ENCODE measurements around the gene FUT6.
"Not testable (repeated sequence)": the region's sequence is repeated elsewhere in the genome, so short reads cannot be mapped to it uniquely, and the experiment has no call there.

FUT6 gene

DNA sequence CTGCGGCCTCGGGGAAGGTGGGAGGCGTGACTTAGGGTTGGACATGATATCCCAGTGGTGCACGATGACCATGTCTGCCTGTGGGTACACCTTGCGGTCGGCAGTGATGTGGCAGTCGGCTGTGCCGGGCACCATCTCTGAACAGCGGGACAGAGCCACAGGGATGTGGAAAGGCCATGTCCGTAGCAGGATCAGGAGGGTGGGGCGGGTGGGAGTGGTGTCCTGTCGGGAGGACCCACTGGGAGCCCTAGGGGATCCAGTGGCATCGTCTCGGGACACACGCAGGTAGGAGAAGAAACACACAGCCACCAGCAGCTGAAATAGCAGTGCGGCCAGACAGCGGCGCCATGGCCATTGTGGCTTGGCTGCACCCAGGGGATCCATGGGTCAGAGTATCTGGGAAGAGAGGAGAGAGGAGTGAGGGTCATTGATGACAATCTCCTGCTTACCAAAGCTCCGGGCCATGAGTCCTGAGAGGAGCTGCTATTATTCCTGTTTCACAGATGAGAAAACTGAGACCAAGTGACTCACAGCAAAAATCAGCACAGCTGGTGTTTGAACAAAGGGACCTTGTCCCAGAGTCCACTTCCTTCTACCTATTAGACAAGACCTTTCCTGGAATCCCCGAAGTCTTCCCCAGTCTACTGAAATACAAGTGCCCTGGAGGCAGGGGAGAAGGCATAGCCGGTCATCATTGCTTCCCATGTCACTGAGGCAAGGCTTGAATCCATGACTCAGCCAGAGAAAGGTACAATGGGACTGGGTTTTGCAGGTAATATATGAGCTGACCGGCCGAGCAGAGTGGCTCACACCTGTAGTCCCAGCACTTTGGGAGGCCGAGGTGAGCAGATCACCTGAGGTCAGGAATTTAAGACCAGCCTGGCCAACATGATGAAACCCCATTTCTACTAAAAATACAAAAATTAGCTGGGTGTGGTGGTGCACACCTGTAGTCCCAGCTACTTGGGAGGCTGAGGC lies 5.2 kb upstream of the FUT6 start:
- no peak overlapping the region for H3K4me2 ChIP-seq
- H3K9me3 ChIP-seq (replicated peaks in 1 of 11), result no peaks in the 10 kb centered on the region
- no peaks in the 10 kb centered on the region for H4K20me1 ChIP-seq
- H3K36me3 ChIP-seq, result no peaks in the 10 kb centered on the region
- no peak overlapping the region for H3K4me3 ChIP-seq
- H3K27ac ChIP-seq, result no peak overlapping the region
- peaks cover 0 to 7% (median 2%) of the 10 kb centered on the region in 10 experiments; a peak in 16 of 20 replicates for H3K4me1 ChIP-seq
- no peaks in the 10 kb centered on the region for H3K27me3 ChIP-seq
- TF ChIP-seq Cebpa-rat (IDR thresholded peaks at IDR 0.05), result no peak
- no peak overlapping the region for H3K9ac ChIP-seq

DNA sequence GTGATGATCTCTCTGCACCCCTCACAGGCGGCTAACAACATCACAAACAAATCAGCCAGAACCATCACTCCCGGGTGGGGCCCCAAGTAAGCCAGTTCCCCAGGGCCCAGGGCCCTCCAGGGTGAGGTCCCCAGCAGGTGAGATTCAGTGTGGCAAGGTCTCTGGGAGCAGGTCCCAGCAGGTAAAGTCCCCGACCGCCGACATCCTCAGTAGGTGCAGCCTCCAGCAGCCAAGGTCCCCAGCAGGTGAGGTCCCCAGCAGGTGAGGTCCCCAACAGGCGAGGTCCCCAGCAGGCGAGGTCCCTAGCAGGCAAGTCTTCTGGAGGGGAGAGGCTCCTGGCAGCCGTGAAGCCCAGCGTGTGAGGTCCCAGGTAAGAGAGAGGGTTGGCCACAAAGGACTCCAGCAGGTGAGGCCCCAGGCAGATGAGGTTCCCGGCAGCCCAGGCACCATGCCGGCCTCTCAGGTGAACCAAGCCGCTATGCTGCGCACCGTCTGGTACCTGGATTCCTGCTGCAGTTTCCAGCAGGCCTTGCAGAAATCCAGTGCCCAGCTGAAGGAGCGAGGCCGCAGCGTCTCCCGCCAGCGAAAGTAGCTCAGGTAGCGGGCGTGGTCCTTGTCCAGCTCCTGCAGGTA lies 3.9 kb upstream of the FUT6 start:
- no peaks in the 10 kb centered on the region for H3K27me3 ChIP-seq
- no peak overlapping the region for H3K4me3 ChIP-seq
- H3K27ac ChIP-seq, result no peak overlapping the region
- no peaks in the 10 kb centered on the region for H3K36me3 ChIP-seq
- TF ChIP-seq Cebpa-rat (IDR thresholded peaks at IDR 0.05), result no peak
- H3K9me3 ChIP-seq (replicated peaks in 1 of 11), result no peaks in the 10 kb centered on the region
- peaks cover 13 to 20% (median 16%) of the 10 kb centered on the region in 10 experiments for H3K4me1 ChIP-seq
- H3K4me2 ChIP-seq, result no peak overlapping the region
- no peaks in the 10 kb centered on the region for H4K20me1 ChIP-seq
- no peak overlapping the region for H3K9ac ChIP-seq

DNA sequence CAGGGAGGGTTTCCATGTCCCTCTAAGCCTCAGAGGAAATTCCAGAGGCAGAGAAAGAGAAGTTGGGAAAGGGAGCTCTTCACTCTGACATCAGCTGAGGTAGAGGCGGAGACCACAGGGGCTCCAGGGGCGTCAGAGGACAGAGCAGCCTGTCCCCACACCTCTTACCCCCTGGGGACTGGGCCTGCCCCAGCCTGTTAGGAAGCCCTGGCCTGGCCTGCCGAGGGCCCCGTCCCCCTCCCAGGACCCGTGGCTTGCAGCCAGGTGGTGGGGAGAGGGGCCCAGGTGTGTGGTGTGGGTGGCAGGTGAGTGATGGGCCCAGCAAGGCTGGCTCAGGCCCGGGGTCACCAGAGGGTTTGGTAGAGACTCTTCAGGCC lies 2.2 kb upstream of the FUT6 start:
- Histone ChIP-seq H3K9ac (0 out of 22 replicates have a peak overlapping the region, but pooled peaks of 1 of the 11 experiments have one; percentile 9), H3K4me1 (peaks cover 19 to 34% (median 24%) of the 10 kb centered on the region in 10 experiments)
- not testable (repeated sequence) for H3K36me3 ChIP-seq; H3K4me3 ChIP-seq; H3K4me2 ChIP-seq; H4K20me1 ChIP-seq; H3K27me3 ChIP-seq; H3K27ac ChIP-seq; H3K9me3 ChIP-seq (replicated peaks in 1 of 11)

DNA sequence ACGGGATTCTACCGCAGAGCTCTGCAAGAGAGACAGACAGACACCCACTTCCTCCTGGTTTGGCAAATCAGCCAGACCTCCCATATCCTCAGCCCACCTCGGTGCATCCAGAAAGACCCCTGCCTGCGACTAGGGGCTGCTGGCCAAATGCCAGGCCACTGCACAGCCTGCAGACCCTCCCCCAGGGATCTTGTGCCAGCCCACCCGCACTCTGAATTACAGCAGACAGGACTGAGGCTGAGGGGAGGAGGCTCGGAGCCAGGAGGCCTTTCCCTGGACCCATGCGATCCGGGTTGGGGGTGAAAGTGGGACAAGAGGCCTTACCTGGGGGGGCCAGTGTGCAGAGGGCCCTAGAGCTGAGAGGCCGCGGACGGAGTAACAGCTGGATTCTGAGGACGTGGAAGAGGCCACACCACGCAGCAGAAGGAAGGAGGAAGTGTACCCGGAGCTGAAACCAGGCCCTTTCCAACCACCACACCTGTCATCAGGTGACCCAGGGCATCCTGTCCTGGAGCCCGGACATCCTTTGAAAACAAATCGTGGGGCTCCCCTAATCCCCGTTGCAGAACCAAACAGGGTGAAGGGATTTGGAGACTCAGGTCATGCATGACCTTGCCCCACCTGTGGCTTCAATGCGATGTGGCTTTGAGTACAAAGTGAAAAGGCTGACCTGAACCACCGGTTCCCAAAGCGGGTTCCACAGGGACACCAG lies 993 bp downstream of the FUT6 start:
- Histone ChIP-seq H4K20me1 (no peaks in the 10 kb centered on the region), H3K9ac (0 out of 22 replicates have a peak overlapping the region, but pooled peaks of 1 of the 11 experiments have one; percentile 23), H3K36me3 (no peaks in the 10 kb centered on the region), H3K4me1 (peaks cover 19 to 34% (median 27%) of the 10 kb centered on the region in 10 experiments), H3K27me3 (no peaks in the 10 kb centered on the region), H3K27ac (no peak overlapping the region), H3K4me2 (peak overlapping the region; percentile 43 to 81 (median 60)), H3K4me3 (no peak overlapping the region), H3K9me3 (replicated peaks in 1 of 11) (no peaks in the 10 kb centered on the region)
- TF ChIP-seq Cebpa-rat (IDR thresholded peaks at IDR 0.05), result no peak

DNA sequence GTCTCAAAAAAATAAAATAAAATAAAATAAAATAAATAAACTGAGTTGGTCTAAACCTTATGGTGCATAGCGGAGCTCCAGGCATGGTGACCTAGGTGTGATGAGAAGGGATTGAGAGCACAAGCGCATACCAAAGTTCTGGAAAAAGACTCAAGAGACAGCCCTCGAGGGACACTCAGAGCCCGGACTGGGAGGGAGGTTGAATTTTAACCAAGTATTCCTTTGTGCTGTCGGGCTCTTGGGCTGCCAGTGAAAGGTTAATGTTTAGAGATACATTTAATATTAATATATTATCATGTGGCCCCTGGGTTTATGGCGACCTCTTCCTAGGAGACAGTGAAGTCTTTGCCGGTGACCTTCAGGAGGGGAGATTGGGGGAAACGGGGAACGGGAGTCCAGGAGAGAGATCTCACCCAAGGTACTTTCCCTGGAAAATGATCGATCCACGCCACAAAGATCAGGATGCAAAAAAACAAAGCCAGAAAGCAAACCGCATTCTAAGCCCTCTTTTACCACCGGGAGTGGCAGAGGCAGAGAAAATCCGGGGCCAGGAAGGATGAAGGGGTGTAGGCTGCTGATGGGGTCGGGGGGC lies 1.6 kb downstream of the FUT6 start:
- H3K27ac ChIP-seq, result no peak overlapping the region
- H3K4me2 ChIP-seq, result peak overlapping the region; percentile 43 to 81 (median 60); a peak in 19 of 22 replicates
- H4K20me1 ChIP-seq, result no peaks in the 10 kb centered on the region
- H3K4me3 ChIP-seq, result no peak overlapping the region
- no peaks in the 10 kb centered on the region for H3K9me3 ChIP-seq (replicated peaks in 1 of 11)
- TF ChIP-seq Cebpa-rat (IDR thresholded peaks at IDR 0.05), result no peak
- H3K4me1 ChIP-seq, result peaks cover 19 to 34% (median 27%) of the 10 kb centered on the region in 10 experiments
- H3K9ac ChIP-seq, result no peak overlapping the region
- H3K27me3 ChIP-seq, result no peaks in the 10 kb centered on the region
- H3K36me3 ChIP-seq, result no peaks in the 10 kb centered on the region

DNA sequence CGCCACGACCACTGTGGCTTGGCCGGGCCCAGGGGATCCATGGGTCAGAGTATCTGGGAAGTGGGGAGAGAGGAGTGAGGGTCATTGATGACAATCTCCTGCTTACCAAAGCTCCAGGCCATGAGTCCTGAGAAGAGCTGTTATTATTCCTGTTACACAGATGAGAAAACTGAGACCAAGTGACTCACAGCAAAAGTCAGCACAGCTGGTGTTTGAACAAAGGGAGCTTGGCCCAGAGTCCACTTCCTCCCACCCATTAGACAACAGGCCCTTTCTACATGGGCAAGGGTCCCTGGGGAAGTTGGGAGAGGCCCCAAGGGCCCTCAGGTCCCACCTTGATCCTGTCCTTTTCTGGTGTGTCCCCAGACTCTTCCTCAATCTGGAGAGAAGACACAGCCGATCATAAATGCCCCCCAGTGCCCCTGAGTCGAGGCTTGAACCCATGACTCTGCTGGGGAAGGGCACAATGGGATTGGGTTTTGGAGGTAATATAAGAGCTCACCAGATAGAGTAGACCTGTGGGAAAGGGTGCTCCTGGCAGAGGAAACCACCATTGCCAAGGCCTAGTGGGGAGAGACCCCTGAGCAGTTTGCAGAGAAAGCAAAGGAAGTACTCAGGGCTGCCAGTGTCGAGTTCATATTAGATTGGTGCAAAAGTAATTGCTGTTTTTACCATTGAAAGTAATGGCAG lies 6.8 kb downstream of the FUT6 start:
- H3K9ac ChIP-seq, result no peak overlapping the region
- no peak overlapping the region for H3K4me3 ChIP-seq
- H4K20me1 ChIP-seq, result peaks cover 0 to 6% (median 0%) of the 10 kb centered on the region in 11 experiments; a peak in 5 of 22 replicates
- H3K36me3 ChIP-seq, result no peaks in the 10 kb centered on the region
- no peak for TF ChIP-seq Cebpa-rat (IDR thresholded peaks at IDR 0.05)
- H3K9me3 ChIP-seq (replicated peaks in 1 of 11), result no peaks in the 10 kb centered on the region
- H3K27me3 ChIP-seq, result 0 out of 22 replicates have a peak, but pooled peaks cover 0 to 8% (median 0%) of the 10 kb centered on the region in 11 experiments
- H3K27ac ChIP-seq, result no peak overlapping the region
- no peak overlapping the region for H3K4me2 ChIP-seq
- peaks cover 19 to 30% (median 26%) of the 10 kb centered on the region in 10 experiments for H3K4me1 ChIP-seq

DNA sequence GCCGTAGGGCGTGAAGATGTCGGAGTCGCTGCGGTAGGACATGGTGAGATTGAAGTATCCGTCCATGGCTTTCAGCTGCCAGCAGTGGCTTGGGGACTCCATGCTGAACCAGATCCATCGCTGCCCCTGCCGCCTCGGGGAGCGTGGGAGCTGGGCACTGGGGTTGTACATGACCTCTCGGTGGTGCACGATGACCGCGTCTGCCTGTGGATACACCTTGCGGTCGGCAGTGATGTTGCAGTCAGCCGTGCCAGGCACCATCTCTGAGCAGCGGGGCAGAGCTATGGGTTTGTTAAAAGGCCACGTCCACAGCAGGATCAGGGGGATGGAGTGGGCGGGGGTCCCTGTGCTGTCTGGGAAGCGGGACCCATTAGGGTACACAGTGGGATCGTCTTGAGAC lies 7.4 kb downstream of the FUT6 start:
- no peak overlapping the region for H3K9ac ChIP-seq
- H3K4me2 ChIP-seq, result no peak overlapping the region
- H3K27ac ChIP-seq, result no peak overlapping the region
- H4K20me1 ChIP-seq, result peaks cover 0 to 6% (median 0%) of the 10 kb centered on the region in 11 experiments; a peak in 5 of 22 replicates
- H3K27me3 ChIP-seq, result 0 out of 22 replicates have a peak, but pooled peaks cover 0 to 8% (median 0%) of the 10 kb centered on the region in 11 experiments
- H3K9me3 ChIP-seq (replicated peaks in 1 of 11), result no peaks in the 10 kb centered on the region
- peaks cover 22 to 33% (median 27%) of the 10 kb centered on the region in 10 experiments for H3K4me1 ChIP-seq
- no peak for TF ChIP-seq Cebpa-rat (IDR thresholded peaks at IDR 0.05)
- H3K36me3 ChIP-seq, result no peaks in the 10 kb centered on the region
- no peak overlapping the region for H3K4me3 ChIP-seq

DNA sequence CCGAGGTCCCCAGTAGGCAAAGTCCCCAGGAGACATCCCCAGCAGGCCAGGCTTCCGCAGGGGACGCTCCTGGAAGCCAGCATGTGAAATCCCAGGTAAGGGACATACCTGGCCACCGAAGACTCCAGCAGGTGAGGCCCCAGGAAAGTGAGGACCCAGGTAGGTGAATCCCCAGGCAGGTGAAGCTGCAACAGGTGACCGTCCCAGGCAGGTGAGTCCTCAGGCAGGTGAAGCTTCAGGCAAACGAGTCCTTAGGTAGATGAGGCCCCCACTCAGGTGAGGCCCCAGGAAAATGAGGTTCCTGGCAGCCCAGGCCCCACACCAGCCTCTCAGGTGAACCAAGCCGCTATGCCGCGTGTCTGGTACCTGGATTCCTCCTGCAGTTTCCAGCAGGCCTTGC lies 8.3 kb downstream of the FUT6 start:
- Histone ChIP-seq H3K27me3 (0 out of 22 replicates have a peak, but pooled peaks cover 0 to 8% (median 0%) of the 10 kb centered on the region in 11 experiments), H3K4me2 (no peak overlapping the region), H4K20me1 (peaks cover 0 to 6% (median 0%) of the 10 kb centered on the region in 11 experiments; a peak in 5 of 22 replicates), H3K9ac (no peak overlapping the region), H3K4me3 (no peak overlapping the region), H3K27ac (no peak overlapping the region), H3K36me3 (no peaks in the 10 kb centered on the region), H3K9me3 (replicated peaks in 1 of 11) (no peaks in the 10 kb centered on the region), H3K4me1 (peaks cover 28 to 42% (median 34%) of the 10 kb centered on the region in 10 experiments)
- TF ChIP-seq Cebpa-rat (IDR thresholded peaks at IDR 0.05), result no peak
